Central memory CD8-positive, alpha-beta T cell (primary cell): ENCODE measurements around the gene NOP14.
"Not testable (repeated sequence)": the region's sequence is repeated elsewhere in the genome, so short reads cannot be mapped to it uniquely, and the experiment has no call there.

Experiments
- ATAC-seq: fragments of 150-1000 bp; cut with Tn5 transposase; replicated peaks from 2 replicates; pipeline ENCODE4 v1.10.0; 2022; ENCODE audit warnings: mild to moderate bottlenecking, moderate FRiP score, moderate number of reproducible peaks; ENCODE audit not compliant: poor library complexity, severe bottlenecking; ENCODE audit errors: extremely low read depth
- DNase-seq, 2 donors: peaks; one replicate each; pipeline ENCODE4 v3.0.0; 2021; ENCODE audit warnings: low spot score in 2 of 2
- H3K27ac Mint-ChIP-seq: one replicate; pipeline ENCODE4 v1.8.0; 2022; ENCODE audit warnings: low read depth, mild to moderate bottlenecking, moderate library complexity, mixed read lengths
- H3K27me3 Mint-ChIP-seq: one replicate; pipeline ENCODE4 v1.8.0; 2022; ENCODE audit warnings: mixed read lengths
- H3K36me3 Mint-ChIP-seq: one replicate; pipeline ENCODE4 v1.8.0; 2022; ENCODE audit warnings: mild to moderate bottlenecking, moderate library complexity, mixed read lengths; ENCODE audit not compliant: insufficient read depth
- H3K4me1 Mint-ChIP-seq: one replicate; pipeline ENCODE4 v1.8.0; 2022; ENCODE audit warnings: mixed read lengths
- H3K4me3 Mint-ChIP-seq: one replicate; pipeline ENCODE4 v1.8.0; 2022; ENCODE audit warnings: mild to moderate bottlenecking, moderate library complexity, mixed read lengths
- H3K9me3 Mint-ChIP-seq: one replicate; pipeline ENCODE4 v1.8.0; 2022; ENCODE audit warnings: mixed read lengths

Gene NOP14

DNA sequence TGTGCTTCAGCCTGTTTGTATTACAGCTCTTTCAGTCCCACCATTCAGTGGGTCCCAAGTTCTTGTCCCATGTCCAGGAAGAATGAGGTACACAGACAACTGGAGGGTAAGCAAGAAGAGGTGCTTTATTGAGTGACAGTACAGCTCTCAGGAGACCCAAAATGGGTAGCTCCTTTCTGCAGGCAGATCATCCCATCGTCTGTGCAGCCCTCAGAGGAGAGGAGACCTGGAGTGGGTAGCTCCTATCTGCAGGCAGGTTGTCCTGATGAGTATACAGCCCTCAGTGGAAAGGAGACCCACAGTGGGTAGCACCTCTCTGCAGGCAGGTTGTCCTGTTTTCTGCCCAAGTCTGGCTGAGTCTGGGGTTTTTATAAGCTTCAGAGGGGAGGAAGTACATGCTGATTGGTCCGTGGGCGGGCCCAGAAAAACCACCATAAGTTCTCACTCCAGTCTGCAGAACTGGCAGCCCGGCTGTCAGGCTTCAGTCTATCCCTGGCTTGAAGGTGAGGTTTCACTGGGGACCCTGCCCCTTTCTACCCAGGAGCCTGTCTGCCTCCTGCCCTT is 18.1 kb upstream of the NOP14 start:
- Mint-ChIP-seq H3K4me1 (no peaks in the 10 kb centered on the region), H3K9me3 (no peaks in the 10 kb centered on the region), H3K36me3 (no peaks in the 10 kb centered on the region), H3K4me3 (no peak overlapping the region), H3K27ac (no peak overlapping the region), H3K27me3 (no peaks in the 10 kb centered on the region)
- DNase-seq = no peak
- no peak for ATAC-seq

DNA sequence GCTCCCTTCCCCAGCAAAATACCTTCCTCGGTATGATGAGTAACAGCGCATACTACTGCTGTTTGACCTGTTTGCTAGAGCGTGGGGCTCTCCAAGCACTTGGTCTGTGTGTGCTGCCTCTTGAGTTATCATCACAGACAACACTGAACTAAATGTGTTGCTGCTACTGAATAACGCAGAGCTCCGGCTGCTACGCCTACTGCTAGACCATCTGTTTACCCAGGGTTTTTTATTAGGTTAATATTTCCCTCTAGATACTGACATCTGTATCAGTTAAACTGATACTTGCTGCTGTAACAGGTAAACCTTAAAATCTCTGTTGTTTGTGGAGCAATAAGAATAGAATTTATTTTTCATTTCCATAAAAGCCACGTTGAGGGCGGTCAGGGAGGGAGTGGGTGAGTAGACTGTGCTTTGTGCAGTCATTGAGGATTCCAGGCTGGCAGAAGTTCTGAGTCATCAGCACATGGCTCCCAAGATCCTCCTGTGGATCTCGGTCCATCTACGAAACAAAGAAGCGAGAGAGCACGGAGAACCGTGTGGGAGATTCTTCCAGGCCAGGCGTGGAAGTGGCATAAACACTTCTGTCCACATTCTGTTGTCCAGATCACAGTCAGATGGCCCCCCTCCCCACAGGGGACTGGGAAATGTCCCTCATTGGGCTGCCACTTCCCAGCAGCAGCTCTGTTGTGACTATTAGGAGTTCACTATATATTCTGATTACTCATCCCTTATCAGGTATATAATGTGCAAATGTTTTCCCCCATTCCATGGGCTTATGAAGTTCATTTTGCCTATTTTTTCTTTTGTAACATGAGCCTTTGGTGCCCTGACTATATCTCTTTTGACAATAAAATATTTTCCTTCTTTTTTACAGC is 14.2 kb upstream of the NOP14 start:
- Mint-ChIP-seq H3K4me3 (no peak overlapping the region), H3K27me3 (no peaks in the 10 kb centered on the region), H3K4me1 (no peaks in the 10 kb centered on the region), H3K36me3 (no peaks in the 10 kb centered on the region), H3K9me3 (no peaks in the 10 kb centered on the region), H3K27ac (no peak overlapping the region)
- ATAC-seq (no peak), DNase-seq (no peak)

DNA sequence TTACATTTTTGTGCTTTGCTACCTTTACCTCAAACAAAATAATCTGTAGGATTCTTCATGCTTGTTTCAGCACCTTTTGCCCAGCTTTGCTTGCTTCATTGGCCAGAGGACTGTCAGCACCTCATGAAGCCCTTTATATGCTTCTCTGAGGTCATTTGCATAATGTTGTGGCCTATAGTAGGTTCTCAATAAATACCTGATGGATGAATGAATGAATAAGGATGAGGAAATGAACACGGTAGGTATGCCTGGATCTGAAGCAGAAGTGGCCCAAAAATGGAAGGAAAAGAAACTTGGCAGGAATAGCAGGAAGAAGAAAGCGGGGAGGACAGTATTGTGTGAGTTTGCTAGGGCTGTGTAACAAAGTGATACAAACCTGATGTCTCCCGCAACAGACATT is 8.1 kb upstream of the NOP14 start:
- DNase-seq (no peak), ATAC-seq (no peak)
- Mint-ChIP-seq H3K4me1 (no peaks in the 10 kb centered on the region), H3K4me3 (no peak overlapping the region), H3K27ac (no peak overlapping the region), H3K27me3 (no peaks in the 10 kb centered on the region), H3K9me3 (no peaks in the 10 kb centered on the region), H3K36me3 (peaks cover 2% of the 10 kb centered on the region)

DNA sequence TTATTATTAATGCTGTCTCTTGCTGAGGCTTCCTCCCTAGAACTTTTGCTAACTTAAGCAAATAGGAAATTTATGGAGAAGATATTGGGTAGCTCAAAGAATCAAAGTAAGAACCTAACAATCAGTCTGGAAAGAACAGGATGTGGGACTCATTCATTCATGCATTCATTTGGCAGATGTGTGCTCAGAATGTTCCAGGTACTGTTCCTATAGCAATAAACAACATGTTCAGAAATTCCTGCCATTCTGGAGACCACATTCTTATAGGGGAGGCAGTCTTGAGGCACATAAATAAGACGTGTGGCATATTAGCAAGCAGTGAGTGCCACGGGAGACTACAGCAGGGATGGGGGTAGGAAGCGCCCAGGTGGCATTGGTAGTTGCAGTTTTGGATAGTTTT is 5.2 kb upstream of the NOP14 start:
- Mint-ChIP-seq H3K9me3 (no peaks in the 10 kb centered on the region), H3K4me1 (peaks cover 6% of the 10 kb centered on the region), H3K4me3 (no peak overlapping the region), H3K27me3 (no peaks in the 10 kb centered on the region), H3K27ac (no peak overlapping the region), H3K36me3 (peaks cover 2% of the 10 kb centered on the region)
- DNase-seq (no peak), ATAC-seq (no peak)

DNA sequence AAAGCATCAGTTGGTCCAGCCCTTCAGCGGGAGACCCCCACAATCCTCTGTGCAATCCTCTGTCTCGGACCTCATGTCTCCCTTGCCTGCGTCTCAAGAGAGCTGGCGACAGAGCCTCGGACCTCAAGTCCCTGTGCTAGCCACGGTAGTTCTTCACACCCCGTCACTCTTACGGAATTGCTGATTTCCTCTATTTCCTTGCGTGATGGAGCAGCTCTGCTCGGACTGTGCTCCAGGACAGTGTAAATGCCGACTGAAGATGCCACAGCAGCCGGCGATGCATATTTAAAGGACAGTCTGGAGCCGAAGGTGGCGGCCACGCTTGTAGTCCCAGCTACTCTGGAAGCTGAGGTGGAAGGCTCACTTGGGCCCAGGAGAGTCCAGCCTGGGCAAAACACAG is 2.1 kb upstream of the NOP14 start:
- Mint-ChIP-seq H3K27me3 (no peaks in the 10 kb centered on the region), H3K4me3 (peak overlapping the region; percentile 84), H3K4me1 (peaks cover 24% of the 10 kb centered on the region), H3K36me3 (peaks cover 8% of the 10 kb centered on the region), H3K27ac (no peak overlapping the region), H3K9me3 (no peaks in the 10 kb centered on the region)
- ATAC-seq (no peak), DNase-seq (no peak)

DNA sequence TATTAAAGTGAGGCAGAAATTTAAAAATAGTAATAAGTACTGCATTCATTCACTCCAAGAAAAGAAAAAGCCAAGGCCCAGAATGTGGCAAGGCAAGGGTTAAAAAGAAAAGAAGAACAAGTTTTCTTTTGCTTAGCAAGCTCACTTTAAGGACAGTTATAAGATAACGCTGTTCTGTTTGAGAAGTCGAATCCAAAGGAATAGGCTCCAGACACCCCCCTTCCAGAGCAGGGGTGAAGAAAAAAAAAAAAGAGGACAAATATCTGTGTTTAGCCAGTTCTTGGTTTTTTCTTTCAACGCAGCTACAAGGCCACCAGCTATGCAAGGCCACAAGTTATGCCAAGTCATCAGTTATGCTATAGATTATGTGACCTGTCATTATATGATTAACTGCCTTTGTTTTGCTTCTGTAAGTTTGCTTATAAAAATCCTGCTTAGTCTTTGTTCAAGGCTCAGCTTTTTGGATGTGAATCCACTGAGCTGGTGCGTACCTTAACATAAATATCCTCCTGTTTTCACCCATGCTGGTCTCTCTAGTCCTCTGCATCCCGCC is 1.6 kb upstream of the NOP14 start:
- ATAC-seq (no peak), DNase-seq (no peak)
- Mint-ChIP-seq H3K4me1 (peaks cover 28% of the 10 kb centered on the region), H3K4me3 (peak overlapping the region; percentile 84), H3K36me3 (peaks cover 8% of the 10 kb centered on the region), H3K9me3 (no peaks in the 10 kb centered on the region), H3K27ac (peak overlapping the region; percentile 8), H3K27me3 (no peaks in the 10 kb centered on the region)

DNA sequence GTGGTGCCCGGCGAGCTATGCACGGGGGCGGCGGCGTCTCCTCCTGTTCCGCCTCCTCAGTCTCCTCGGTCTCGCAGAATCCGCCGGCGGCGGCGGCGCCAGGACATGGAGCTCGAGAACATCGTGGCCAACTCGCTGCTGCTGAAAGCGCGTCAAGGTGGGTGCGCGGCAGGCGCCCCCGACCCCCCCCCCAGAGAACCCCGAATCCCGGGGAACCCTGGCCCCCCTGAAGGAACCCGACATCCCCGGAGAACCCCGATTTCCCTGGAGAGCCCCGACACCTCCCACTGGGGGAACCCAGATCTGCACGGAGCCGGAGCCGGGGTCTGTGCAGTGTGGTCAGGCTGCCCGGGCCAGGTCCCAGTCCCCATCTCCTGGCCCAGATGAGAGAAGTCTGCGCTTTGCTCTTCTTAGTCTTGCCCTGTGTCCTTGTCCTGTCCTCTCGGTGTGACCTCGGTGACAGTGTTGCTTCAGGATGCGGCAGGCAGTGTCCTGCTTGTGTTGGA is 813 bp upstream of the NOP14 start:
- peaks cover 10% of the 10 kb centered on the region for H3K36me3 Mint-ChIP-seq
- no peaks in the 10 kb centered on the region for H3K9me3 Mint-ChIP-seq
- no peak for DNase-seq
- H3K4me1 Mint-ChIP-seq = peaks cover 33% of the 10 kb centered on the region
- H3K4me3 Mint-ChIP-seq = peak overlapping the region; percentile 84
- H3K27ac Mint-ChIP-seq = peak overlapping the region; percentile 8
- H3K27me3 Mint-ChIP-seq = no peaks in the 10 kb centered on the region
- peak; percentile 30 for ATAC-seq

DNA sequence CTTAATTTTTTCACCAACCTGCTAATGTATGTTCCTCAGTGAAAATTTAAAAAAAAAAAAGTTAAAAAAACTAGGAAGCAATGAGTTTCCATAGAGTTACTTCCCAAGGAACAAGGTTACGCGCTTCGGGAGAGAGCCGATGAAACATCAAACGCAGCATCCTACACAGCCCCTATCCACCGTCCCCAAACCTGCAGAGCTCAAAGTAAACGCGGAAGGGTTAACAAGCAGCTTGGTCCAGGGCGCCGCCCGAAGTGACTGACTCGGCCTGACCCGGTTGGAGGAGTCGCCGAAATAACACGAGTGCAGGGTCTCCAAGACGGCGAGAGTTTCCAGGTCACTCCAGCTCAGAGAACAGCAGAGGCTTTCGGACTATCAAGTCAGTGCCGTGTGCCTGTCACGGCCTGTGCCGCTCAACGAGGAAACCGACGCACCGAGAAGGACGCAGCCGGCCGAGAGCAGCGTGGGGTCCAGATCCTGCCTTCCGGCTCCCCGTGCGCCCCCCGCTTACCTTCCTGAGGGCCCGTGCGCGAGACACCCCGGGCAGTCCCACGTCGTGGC is 512 bp downstream of the NOP14 start:
- Mint-ChIP-seq H3K27ac (peak overlapping the region; percentile 80), H3K4me1 (peaks cover 44% of the 10 kb centered on the region), H3K9me3 (no peaks in the 10 kb centered on the region), H3K36me3 (peaks cover 12% of the 10 kb centered on the region), H3K27me3 (no peaks in the 10 kb centered on the region), H3K4me3 (peak overlapping the region; percentile 84)
- ATAC-seq (peak; percentile 21), DNase-seq (no peak)

DNA sequence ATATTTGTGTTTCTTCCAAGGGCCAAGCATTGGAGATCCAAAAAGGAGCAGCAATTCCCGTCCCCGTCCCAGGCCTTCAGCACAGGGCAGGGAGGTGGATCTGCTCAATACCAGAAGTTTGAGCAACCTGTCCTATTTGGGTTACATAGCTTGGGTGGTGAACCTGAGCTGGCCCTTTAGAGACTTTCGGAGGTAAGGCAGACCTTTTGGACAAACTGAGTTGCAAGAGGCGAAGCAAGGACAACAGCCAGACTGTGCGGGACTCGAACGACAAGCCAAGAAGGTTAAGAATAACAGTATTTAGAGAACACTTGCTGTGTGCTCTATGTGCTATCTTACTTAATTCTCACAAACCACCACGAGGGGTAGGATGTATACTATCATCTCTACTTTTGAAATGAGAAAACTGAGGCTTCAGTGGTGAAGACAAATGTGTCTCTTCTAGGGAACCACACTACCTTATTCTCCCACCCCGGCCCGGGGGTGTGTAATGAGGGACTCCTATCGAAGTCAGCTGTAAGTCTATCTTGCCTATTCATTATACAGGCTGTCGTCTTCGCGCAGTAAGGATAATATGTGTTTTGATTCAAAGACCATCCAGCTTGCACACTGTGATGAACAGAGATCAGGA is 1.3 kb downstream of the NOP14 start:
- no peak for DNase-seq
- H3K4me3 Mint-ChIP-seq = peak overlapping the region; percentile 84
- no peaks in the 10 kb centered on the region for H3K27me3 Mint-ChIP-seq
- H3K9me3 Mint-ChIP-seq = no peaks in the 10 kb centered on the region
- peak; percentile 30 for ATAC-seq
- peaks cover 18% of the 10 kb centered on the region for H3K36me3 Mint-ChIP-seq
- H3K27ac Mint-ChIP-seq = peak overlapping the region; percentile 80
- peaks cover 49% of the 10 kb centered on the region for H3K4me1 Mint-ChIP-seq

DNA sequence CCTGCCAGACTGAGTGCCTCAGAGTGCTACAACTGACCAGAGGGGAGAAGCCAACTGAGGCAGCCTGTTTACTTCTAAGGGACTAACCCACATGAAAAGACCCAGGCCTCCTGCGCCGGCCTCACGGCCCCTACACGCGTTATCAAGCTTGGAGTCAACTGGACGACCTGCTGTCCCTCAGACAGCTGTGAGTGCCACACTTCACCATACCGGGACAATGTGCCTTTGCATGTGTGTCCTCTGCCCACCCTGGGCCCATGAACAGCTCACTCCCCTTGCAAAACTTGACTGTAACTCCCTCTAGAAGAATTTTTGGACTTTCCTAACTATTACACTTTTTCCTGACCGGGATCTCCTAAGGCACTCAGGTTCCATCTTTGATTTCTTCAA is 1.8 kb downstream of the NOP14 start:
- H3K9me3 Mint-ChIP-seq = no peaks in the 10 kb centered on the region
- peaks cover 21% of the 10 kb centered on the region for H3K36me3 Mint-ChIP-seq
- ATAC-seq (no peak), DNase-seq (no peak)
- H3K27ac Mint-ChIP-seq = peak overlapping the region; percentile 80
- no peaks in the 10 kb centered on the region for H3K27me3 Mint-ChIP-seq
- peak overlapping the region; percentile 84 for H3K4me3 Mint-ChIP-seq
- peaks cover 49% of the 10 kb centered on the region for H3K4me1 Mint-ChIP-seq

DNA sequence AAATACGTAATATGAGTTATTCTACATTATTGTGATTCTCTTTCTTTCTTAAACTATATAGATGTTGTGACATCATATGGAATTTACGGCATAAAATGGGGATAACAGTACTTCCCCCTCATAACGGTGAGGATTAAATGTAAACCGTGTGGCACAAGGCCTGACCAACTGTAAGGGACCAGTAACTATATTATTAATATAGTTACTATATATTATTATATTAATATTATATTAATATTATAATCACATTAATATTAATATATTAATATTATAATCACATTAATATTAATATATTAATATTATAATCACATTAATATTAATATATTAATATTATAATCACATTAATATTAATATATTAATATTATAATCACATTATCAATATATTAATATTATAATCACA is 2.8 kb downstream of the NOP14 start:
- Mint-ChIP-seq H3K4me1 (peaks cover 55% of the 10 kb centered on the region), H3K36me3 (peaks cover 28% of the 10 kb centered on the region)
- DNase-seq, H3K9me3 Mint-ChIP-seq, H3K4me3 Mint-ChIP-seq, H3K27ac Mint-ChIP-seq, H3K27me3 Mint-ChIP-seq, ATAC-seq: not testable (repeated sequence)

DNA sequence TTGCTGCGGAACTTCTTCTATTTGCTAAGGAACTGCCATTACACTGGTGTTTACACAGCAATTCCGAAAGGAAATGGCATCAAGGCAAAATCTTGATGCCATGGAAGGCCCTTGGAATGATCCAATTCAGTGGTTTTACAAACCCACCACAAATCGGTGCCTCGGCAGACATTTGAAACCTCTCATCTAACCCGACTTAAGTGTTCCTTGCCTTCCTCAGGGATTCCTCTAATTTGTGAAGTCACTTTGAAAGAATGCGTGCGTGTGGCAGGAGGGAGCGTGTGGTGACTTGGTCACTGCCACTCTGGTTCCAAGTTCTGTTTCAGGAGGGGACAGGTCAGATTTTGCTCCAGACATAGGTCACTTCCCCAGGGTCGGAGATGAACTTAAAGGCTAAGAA is 4.8 kb downstream of the NOP14 start:
- DNase-seq (no peak), ATAC-seq (no peak)
- no peaks in the 10 kb centered on the region for H3K9me3 Mint-ChIP-seq
- H3K4me3 Mint-ChIP-seq = no peak overlapping the region
- H3K27me3 Mint-ChIP-seq = no peaks in the 10 kb centered on the region
- peaks cover 45% of the 10 kb centered on the region for H3K36me3 Mint-ChIP-seq
- H3K4me1 Mint-ChIP-seq = peaks cover 61% of the 10 kb centered on the region
- H3K27ac Mint-ChIP-seq = peak overlapping the region; percentile 72
